Measurements from ENCODE around the gene ZNF367. TPM values are rescaled to one million over a fixed set of nuclear protein-coding genes. Genes with fewer than 3 reads are reported as not detected.

ZNF367 gene
- total and polyA plus RNA-seq, 5 donors from 2014 or later, result 1.1 to 8.8 (median 1.5) TPM

DNA sequence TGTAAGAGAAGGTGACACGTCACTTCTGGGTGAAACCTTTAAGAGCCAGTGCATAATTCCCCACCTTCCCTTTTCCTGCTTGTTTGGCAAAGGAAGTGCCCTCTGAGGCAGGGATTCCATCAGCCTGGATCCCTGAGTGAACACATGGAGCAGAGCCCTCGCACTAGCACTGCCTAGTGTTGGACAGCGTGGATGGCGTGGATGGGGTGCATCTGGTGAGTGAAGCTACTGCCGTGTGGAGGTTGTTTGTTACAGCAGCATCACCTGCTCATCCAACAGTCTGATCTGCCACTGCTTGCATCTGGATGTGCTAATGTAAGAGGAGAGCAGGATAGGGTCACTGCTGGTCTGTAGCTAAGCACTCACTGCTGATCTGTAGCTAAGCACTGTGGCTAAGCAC is 69.9 kb downstream of the ZNF367 start:
- Histone ChIP-seq H3K27me3 (ENCODE audit: control insufficient read depth, insufficient read depth, low read length) (no peaks in the 10 kb centered on the region), H3K27ac (ENCODE audit: insufficient read depth, low read length, poor library complexity, severe bottlenecking) (no peak overlapping the region), H3K9me3 (ENCODE audit: control insufficient read depth in 2 of 2, low read length in 2 of 2) (no peaks in the 10 kb centered on the region), H3K4me1 (ENCODE audit: control insufficient read depth, insufficient read depth, low read length, poor library complexity, severe bottlenecking) (no peaks in the 10 kb centered on the region), H3K4me3 (ENCODE audit: low read depth, low read length) (no peak overlapping the region), H3K36me3 (ENCODE audit: control insufficient read depth, insufficient read depth, low read length) (peaks cover 2% of the 10 kb centered on the region)
- ATAC-seq (ENCODE audit: low read depth in 2 of 2) (no peak), DNase-seq (no peak)
- Mint-ChIP-seq H3K27me3 (no peaks in the 10 kb centered on the region), H3K27ac (no peak overlapping the region), H3K9me3 (peaks cover 0 to 6% (median 0%) of the 10 kb centered on the region in 7 donors), H3K4me3 (no peak overlapping the region), H3K36me3 (peaks cover 6% of the 10 kb centered on the region), H3K4me1 (peaks cover 0 to 4% (median 0%) of the 10 kb centered on the region in 4 donors)

DNA sequence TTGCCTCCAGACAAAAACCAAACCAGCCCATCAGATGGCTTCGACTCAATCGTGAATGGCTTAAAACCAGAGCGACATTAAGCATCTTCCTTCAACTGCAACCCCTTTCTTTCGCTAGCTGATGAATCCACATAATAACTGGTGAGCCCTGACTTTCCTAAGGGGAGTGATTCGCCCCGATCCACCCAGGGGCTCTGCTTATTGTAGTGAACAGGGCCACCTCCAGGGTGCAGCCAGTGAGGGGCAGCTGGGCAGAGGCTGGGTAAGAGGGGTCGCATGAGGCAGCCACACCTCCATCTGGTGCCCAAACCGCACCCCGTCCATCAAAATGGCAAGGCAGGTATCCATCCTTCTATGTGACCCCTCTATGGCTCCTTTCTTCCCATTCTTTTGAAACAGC is 72.6 kb downstream of the ZNF367 start:
- DNase-seq (no peak), ATAC-seq (ENCODE audit: low read depth in 2 of 2) (no peak)
- Mint-ChIP-seq H3K4me1 (peaks cover 0 to 4% (median 0%) of the 10 kb centered on the region in 4 donors), H3K36me3 (peaks cover 6% of the 10 kb centered on the region), H3K4me3 (no peak overlapping the region), H3K9me3 (peaks cover 0 to 6% (median 0%) of the 10 kb centered on the region in 7 donors), H3K27ac (peak overlapping the region in 2 of 3 donors; percentile 50 to 65), H3K27me3 (no peaks in the 10 kb centered on the region)
- no peaks in the 10 kb centered on the region for H3K9me3 ChIP-seq (ENCODE audit: control insufficient read depth in 2 of 2, low read length in 2 of 2)
- no peaks in the 10 kb centered on the region for H3K4me1 ChIP-seq (ENCODE audit: control insufficient read depth, insufficient read depth, low read length, poor library complexity, severe bottlenecking)
- H3K36me3 ChIP-seq (ENCODE audit: control insufficient read depth, insufficient read depth, low read length), result peaks cover 2% of the 10 kb centered on the region
- H3K27ac ChIP-seq (ENCODE audit: insufficient read depth, low read length, poor library complexity, severe bottlenecking), result no peak overlapping the region
- H3K27me3 ChIP-seq (ENCODE audit: control insufficient read depth, insufficient read depth, low read length), result no peaks in the 10 kb centered on the region
- no peak overlapping the region for H3K4me3 ChIP-seq (ENCODE audit: low read depth, low read length)

- no peaks in the 10 kb centered on the region for H3K27me3 ChIP-seq (ENCODE audit: control insufficient read depth, insufficient read depth, low read length)
- H3K4me1 ChIP-seq (ENCODE audit: control insufficient read depth, insufficient read depth, low read length, poor library complexity, severe bottlenecking), result no peaks in the 10 kb centered on the region
- peaks cover 0 to 4% (median 0%) of the 10 kb centered on the region in 4 donors for H3K4me1 Mint-ChIP-seq
- no peaks in the 10 kb centered on the region for H3K9me3 ChIP-seq (ENCODE audit: control insufficient read depth in 2 of 2, low read length in 2 of 2)
- no peak for ATAC-seq (ENCODE audit: low read depth in 2 of 2)
- no peak overlapping the region for H3K27ac Mint-ChIP-seq
- H3K36me3 ChIP-seq (ENCODE audit: control insufficient read depth, insufficient read depth, low read length), result peaks cover 2% of the 10 kb centered on the region
- peaks cover 0 to 6% (median 0%) of the 10 kb centered on the region in 7 donors for H3K9me3 Mint-ChIP-seq
- no peaks in the 10 kb centered on the region for H3K27me3 Mint-ChIP-seq
- peaks cover 10% of the 10 kb centered on the region for H3K36me3 Mint-ChIP-seq
- H3K4me3 Mint-ChIP-seq, result no peak overlapping the region
- no peak for DNase-seq
- no peak overlapping the region for H3K4me3 ChIP-seq (ENCODE audit: low read depth, low read length)
- no peak overlapping the region for H3K27ac ChIP-seq (ENCODE audit: insufficient read depth, low read length, poor library complexity, severe bottlenecking)
Measured at GRCh38 chr9:96344458-96345180, 73.6 kb downstream of the ZNF367 start.

GRCh38 chr9:96343515-96344360 is 74.4 kb downstream of the ZNF367 start:
- H3K4me3 ChIP-seq (ENCODE audit: low read depth, low read length), result no peak overlapping the region
- H3K36me3 Mint-ChIP-seq, result peaks cover 10% of the 10 kb centered on the region
- peaks cover 0 to 4% (median 0%) of the 10 kb centered on the region in 4 donors for H3K4me1 Mint-ChIP-seq
- no peaks in the 10 kb centered on the region for H3K9me3 ChIP-seq (ENCODE audit: control insufficient read depth in 2 of 2, low read length in 2 of 2)
- H3K4me3 Mint-ChIP-seq, result no peak overlapping the region
- H3K27me3 Mint-ChIP-seq, result no peaks in the 10 kb centered on the region
- H3K4me1 ChIP-seq (ENCODE audit: control insufficient read depth, insufficient read depth, low read length, poor library complexity, severe bottlenecking), result no peaks in the 10 kb centered on the region
- ATAC-seq (ENCODE audit: low read depth in 2 of 2), result no peak
- DNase-seq, result no peak
- no peak overlapping the region for H3K27ac Mint-ChIP-seq
- H3K9me3 Mint-ChIP-seq, result peaks cover 0 to 6% (median 0%) of the 10 kb centered on the region in 7 donors
- H3K36me3 ChIP-seq (ENCODE audit: control insufficient read depth, insufficient read depth, low read length), result no peaks in the 10 kb centered on the region
- H3K27ac ChIP-seq (ENCODE audit: insufficient read depth, low read length, poor library complexity, severe bottlenecking), result no peak overlapping the region
- no peaks in the 10 kb centered on the region for H3K27me3 ChIP-seq (ENCODE audit: control insufficient read depth, insufficient read depth, low read length)

DNA sequence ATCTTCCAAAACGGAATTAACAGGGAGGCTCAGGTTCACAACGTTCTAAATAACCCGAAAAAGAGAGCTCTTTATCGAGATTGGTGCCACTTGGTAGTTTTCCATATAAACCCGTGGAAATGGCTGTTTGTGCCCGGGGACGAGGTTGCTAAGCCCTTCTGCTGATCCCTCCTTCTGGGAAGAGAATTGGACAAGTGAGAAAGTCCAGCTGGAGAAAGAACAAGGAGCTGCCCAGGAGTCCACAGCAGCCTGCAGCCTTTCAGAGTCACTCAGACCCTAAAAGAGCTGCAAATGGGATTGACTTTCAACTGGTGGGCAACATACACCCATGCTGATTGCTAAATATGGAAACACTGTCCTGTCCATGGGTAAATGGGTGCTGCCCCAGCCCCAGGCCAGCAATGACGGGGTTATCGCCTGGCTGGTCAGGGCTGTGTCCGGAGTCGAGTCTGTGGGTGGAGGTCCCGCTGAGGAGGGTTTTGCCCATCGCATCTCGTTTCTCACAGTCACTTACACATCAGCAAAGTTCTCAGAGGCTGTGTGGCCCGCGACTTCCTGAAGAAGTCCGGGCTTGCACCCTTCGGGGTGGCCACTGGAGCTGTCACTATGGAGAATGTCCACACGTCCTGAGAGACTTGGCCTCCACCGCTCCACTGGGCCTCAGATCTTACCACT is 75.5 kb downstream of the ZNF367 start:
- H3K4me3 Mint-ChIP-seq, result no peak overlapping the region
- no peak overlapping the region for H3K4me3 ChIP-seq (ENCODE audit: low read depth, low read length)
- H3K27me3 ChIP-seq (ENCODE audit: control insufficient read depth, insufficient read depth, low read length), result no peaks in the 10 kb centered on the region
- ATAC-seq (ENCODE audit: low read depth in 2 of 2) (no peak), DNase-seq (no peak)
- H3K4me1 ChIP-seq (ENCODE audit: control insufficient read depth, insufficient read depth, low read length, poor library complexity, severe bottlenecking), result no peaks in the 10 kb centered on the region
- no peaks in the 10 kb centered on the region for H3K9me3 Mint-ChIP-seq
- H3K27ac ChIP-seq (ENCODE audit: insufficient read depth, low read length, poor library complexity, severe bottlenecking), result no peak overlapping the region
- no peaks in the 10 kb centered on the region for H3K27me3 Mint-ChIP-seq
- H3K4me1 Mint-ChIP-seq, result peaks cover 0 to 4% (median 0%) of the 10 kb centered on the region in 4 donors
- no peak overlapping the region for H3K27ac Mint-ChIP-seq
- peaks cover 4% of the 10 kb centered on the region for H3K36me3 Mint-ChIP-seq
- H3K36me3 ChIP-seq (ENCODE audit: control insufficient read depth, insufficient read depth, low read length), result no peaks in the 10 kb centered on the region
- H3K9me3 ChIP-seq (ENCODE audit: control insufficient read depth in 2 of 2, low read length in 2 of 2), result no peaks in the 10 kb centered on the region

DNA sequence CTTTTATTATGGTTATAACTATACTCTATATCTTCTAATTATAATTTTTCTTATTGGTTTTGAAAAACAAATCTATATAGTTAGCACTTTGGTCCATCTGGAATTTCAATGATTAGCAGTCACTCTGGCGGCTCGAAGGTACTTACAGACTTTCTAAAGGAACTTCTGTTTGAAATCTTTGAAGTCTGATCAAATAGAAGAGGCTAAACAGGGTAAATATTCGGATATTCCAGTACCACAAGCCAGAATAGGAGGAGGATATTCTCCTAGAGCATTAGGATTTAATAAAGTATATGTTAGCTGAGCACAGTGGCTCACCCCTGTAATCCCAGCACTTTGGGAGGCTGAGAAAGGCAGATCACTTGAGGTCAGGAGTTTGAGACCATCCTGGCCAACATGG is 77.5 kb downstream of the ZNF367 start:
- ATAC-seq (ENCODE audit: low read depth in 2 of 2), result no peak
- no peaks in the 10 kb centered on the region for H3K27me3 Mint-ChIP-seq

GRCh38 chr9:96338299-96338698 is 79.9 kb downstream of the ZNF367 start:
- Mint-ChIP-seq H3K4me1 (no peaks in the 10 kb centered on the region), H3K9me3 (no peaks in the 10 kb centered on the region), H3K27ac (no peak overlapping the region), H3K27me3 (no peaks in the 10 kb centered on the region), H3K36me3 (peaks cover 4% of the 10 kb centered on the region), H3K4me3 (no peak overlapping the region)
- Histone ChIP-seq H3K36me3 (ENCODE audit: control insufficient read depth, insufficient read depth, low read length) (no peaks in the 10 kb centered on the region), H3K4me3 (ENCODE audit: low read depth, low read length) (no peak overlapping the region), H3K27ac (ENCODE audit: insufficient read depth, low read length, poor library complexity, severe bottlenecking) (no peak overlapping the region), H3K4me1 (ENCODE audit: control insufficient read depth, insufficient read depth, low read length, poor library complexity, severe bottlenecking) (no peaks in the 10 kb centered on the region), H3K9me3 (ENCODE audit: control insufficient read depth in 2 of 2, low read length in 2 of 2) (no peaks in the 10 kb centered on the region), H3K27me3 (ENCODE audit: control insufficient read depth, insufficient read depth, low read length) (no peaks in the 10 kb centered on the region)
- no peak for DNase-seq
- ATAC-seq (ENCODE audit: low read depth in 2 of 2), result no peak

More for the DNA sequence above, 77.5 kb downstream of the ZNF367 start:
- Histone ChIP-seq H3K27ac (ENCODE audit: insufficient read depth, low read length, poor library complexity, severe bottlenecking) (no peak overlapping the region), H3K36me3 (ENCODE audit: control insufficient read depth, insufficient read depth, low read length) (no peaks in the 10 kb centered on the region), H3K4me3 (ENCODE audit: low read depth, low read length) (no peak overlapping the region), H3K4me1 (ENCODE audit: control insufficient read depth, insufficient read depth, low read length, poor library complexity, severe bottlenecking) (no peaks in the 10 kb centered on the region), H3K9me3 (ENCODE audit: control insufficient read depth in 2 of 2, low read length in 2 of 2) (no peaks in the 10 kb centered on the region), H3K27me3 (ENCODE audit: control insufficient read depth, insufficient read depth, low read length) (no peaks in the 10 kb centered on the region)
- H3K4me3 Mint-ChIP-seq, result no peak overlapping the region
- H3K9me3 Mint-ChIP-seq, result no peaks in the 10 kb centered on the region
- peaks cover 0 to 4% (median 0%) of the 10 kb centered on the region in 4 donors for H3K4me1 Mint-ChIP-seq
- DNase-seq, result no peak
- H3K36me3 Mint-ChIP-seq, result peaks cover 4% of the 10 kb centered on the region
- H3K27ac Mint-ChIP-seq, result no peak overlapping the region

Data from CD4-positive, CD25-positive, alpha-beta regulatory T cell (primary cell).